ENCODE data around the gene SLC1A3. TPM values are rescaled to one million over a fixed set of nuclear protein-coding genes. Genes with fewer than 3 reads are reported as not detected.

Gene SLC1A3
- total RNA-seq, 1 donor from 2014 or later: not detected

GRCh38 chr5:36710039-36710438, 103.6 kb downstream of the SLC1A3 start:
- no peak for DNase-seq (ENCODE audit: extremely low read depth, low read depth, low spot score)

GRCh38 chr5:36712706-36713105, 106.3 kb downstream of the SLC1A3 start:
- DNase-seq (ENCODE audit: extremely low read depth, low read depth, low spot score): no peak

GRCh38 chr5:36713541-36713940, 107.1 kb downstream of the SLC1A3 start:
- no peak for DNase-seq (ENCODE audit: extremely low read depth, low read depth, low spot score)

- DNase-seq (ENCODE audit: extremely low read depth, low read depth, low spot score): no peak
These were observed 110.8 kb downstream of the SLC1A3 start for GRCh38 chr5:36717131-36717695.

- no peak for DNase-seq (ENCODE audit: extremely low read depth, low read depth, low spot score)
These were observed 112.9 kb downstream of the SLC1A3 start for GRCh38 chr5:36719282-36719681.

GRCh38 chr5:36720688-36721087, 114.3 kb downstream of the SLC1A3 start:
- no peak for DNase-seq (ENCODE audit: extremely low read depth, low read depth, low spot score)

- DNase-seq (ENCODE audit: extremely low read depth, low read depth, low spot score): no peak
These were observed 115.3 kb downstream of the SLC1A3 start for GRCh38 chr5:36721664-36722235.

- DNase-seq (ENCODE audit: extremely low read depth, low read depth, low spot score): no peak
These were observed 116.5 kb downstream of the SLC1A3 start for GRCh38 chr5:36722900-36723299.

- no peak for DNase-seq (ENCODE audit: extremely low read depth, low read depth, low spot score)
These were observed 117.5 kb downstream of the SLC1A3 start for GRCh38 chr5:36723912-36724311.

GRCh38 chr5:36724467-36725332, 118.3 kb downstream of the SLC1A3 start:
- DNase-seq (ENCODE audit: extremely low read depth, low read depth, low spot score): no peak

GRCh38 chr5:36726317-36726716, 119.9 kb downstream of the SLC1A3 start:
- DNase-seq (ENCODE audit: extremely low read depth, low read depth, low spot score): no peak

GRCh38 chr5:36726767-36727166, 120.4 kb downstream of the SLC1A3 start:
- DNase-seq (ENCODE audit: extremely low read depth, low read depth, low spot score): no peak

GRCh38 chr5:36728697-36729543, 122.5 kb downstream of the SLC1A3 start:
- peak; percentile 62 for DNase-seq (ENCODE audit: extremely low read depth, low read depth, low spot score)

- DNase-seq (ENCODE audit: extremely low read depth, low read depth, low spot score): no peak
These were observed 124.3 kb downstream of the SLC1A3 start for GRCh38 chr5:36730537-36731216.

- no peak for DNase-seq (ENCODE audit: extremely low read depth, low read depth, low spot score)
These were observed 126.8 kb downstream of the SLC1A3 start for GRCh38 chr5:36733183-36733582.

GRCh38 chr5:36734422-36734821, 128.0 kb downstream of the SLC1A3 start:
- no peak for DNase-seq (ENCODE audit: extremely low read depth, low read depth, low spot score)

GRCh38 chr5:36735891-36736290, 129.5 kb downstream of the SLC1A3 start:
- DNase-seq (ENCODE audit: extremely low read depth, low read depth, low spot score): no peak
